Measurements from ENCODE around the gene SP110. TPM values are rescaled to one million over a fixed set of nuclear protein-coding genes. Genes with fewer than 3 reads are reported as not detected.

SP110 gene
- total and polyA plus RNA-seq, 4 experiments from 2014 or later, result 49.8 to 123 (median 103) TPM

GRCh38 chr2:230178546-230179485 lies 41.0 kb downstream of the SP110 start:
- Histone ChIP-seq H3K4me1 (ENCODE audit: insufficient read depth, low read length) (no peaks in the 10 kb centered on the region), H3K36me3 (ENCODE audit: insufficient read depth, low read length) (peaks cover 88% of the 10 kb centered on the region), H3K27me3 (ENCODE audit: insufficient read depth, low read length) (no peaks in the 10 kb centered on the region), H3K4me3 (ENCODE audit: low read length in 2 of 2) (no peak overlapping the region), H3K27ac (ENCODE audit: low read depth, low read length) (no peak overlapping the region), H3K9me3 (ENCODE audit: control insufficient read depth in 1 of 2, low read length in 2 of 2) (no peaks in the 10 kb centered on the region)
- CTCF ChIA-PET (ENCODE audit: partially characterized antibody), result no interaction called here
- Mint-ChIP-seq H3K27me3 (no peaks in the 10 kb centered on the region), H3K4me3 (no peak overlapping the region), H3K36me3 (peaks cover 75 to 97% of the 10 kb centered on the region in 2 donors), H3K9me3 (no peaks in the 10 kb centered on the region), H3K4me1 (peaks cover 0 to 6% (median under 1%) of the 10 kb centered on the region in 4 donors), H3K27ac (peak overlapping the region in 3 of 7 donors; percentile 6 to 59 (median 9))
- intact Hi-C loops (cut with micrococcal nuclease), result no loop called here
- POLR2A ChIA-PET (ENCODE audit: partially characterized antibody), result no interaction called here
- no peak for DNase-seq

DNA sequence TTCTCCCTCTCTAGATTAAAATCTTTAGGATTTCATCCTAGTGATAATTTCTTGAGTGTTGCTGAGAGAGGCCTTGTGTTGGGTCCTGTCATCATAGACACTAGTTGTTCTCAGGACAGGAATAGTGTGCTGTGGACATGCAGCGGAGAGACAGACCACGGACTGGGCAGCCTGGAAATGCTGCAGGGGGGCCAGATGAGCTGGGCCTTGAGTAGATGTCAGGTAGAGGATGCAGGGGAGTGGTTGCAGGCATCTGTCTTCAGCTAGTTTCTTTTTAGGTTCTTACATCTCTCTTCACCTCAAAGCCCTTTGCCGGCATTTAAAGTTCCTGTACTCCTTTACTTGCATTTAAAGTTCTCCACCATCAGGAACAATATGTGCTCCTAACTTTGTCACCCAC lies 42.8 kb downstream of the SP110 start:
- Histone ChIP-seq H3K4me1 (ENCODE audit: insufficient read depth, low read length) (no peaks in the 10 kb centered on the region), H3K9me3 (ENCODE audit: control insufficient read depth in 1 of 2, low read length in 2 of 2) (no peaks in the 10 kb centered on the region), H3K36me3 (ENCODE audit: insufficient read depth, low read length) (peaks cover 79% of the 10 kb centered on the region), H3K4me3 (ENCODE audit: low read length in 2 of 2) (no peak overlapping the region), H3K27ac (ENCODE audit: low read depth, low read length) (no peak overlapping the region), H3K27me3 (ENCODE audit: insufficient read depth, low read length) (no peaks in the 10 kb centered on the region)
- Mint-ChIP-seq H3K36me3 (peaks cover 75 to 97% of the 10 kb centered on the region in 2 donors), H3K4me3 (no peak overlapping the region), H3K9me3 (no peaks in the 10 kb centered on the region), H3K27ac (peak overlapping the region in 4 of 7 donors; percentile 17 to 69 (median 38)), H3K4me1 (peaks cover 0 to 5% (median under 1%) of the 10 kb centered on the region in 4 donors), H3K27me3 (no peaks in the 10 kb centered on the region)
- no peak for DNase-seq
- POLR2A ChIA-PET (ENCODE audit: partially characterized antibody), result no interaction called here
- intact Hi-C loops (cut with micrococcal nuclease), result no loop called here
- CTCF ChIA-PET (ENCODE audit: partially characterized antibody), result interaction anchor here (2.2 kb wide), 1 partner anchor 16 kb away, joined by 8 read pairs; no protein-coding TSS in a partner anchor

GRCh38 chr2:230174466-230174865 lies 45.3 kb downstream of the SP110 start:
- ChIA-PET POLR2A (ENCODE audit: partially characterized antibody) (no interaction called here), CTCF (ENCODE audit: partially characterized antibody) (no interaction called here)
- Histone ChIP-seq H3K4me1 (ENCODE audit: insufficient read depth, low read length) (peaks cover 4% of the 10 kb centered on the region), H3K27me3 (ENCODE audit: insufficient read depth, low read length) (no peaks in the 10 kb centered on the region), H3K9me3 (ENCODE audit: control insufficient read depth in 1 of 2, low read length in 2 of 2) (no peaks in the 10 kb centered on the region), H3K4me3 (ENCODE audit: low read length in 2 of 2) (no peak overlapping the region), H3K27ac (ENCODE audit: low read depth, low read length) (no peak overlapping the region), H3K36me3 (ENCODE audit: insufficient read depth, low read length) (peaks cover 70% of the 10 kb centered on the region)
- intact Hi-C loops (cut with micrococcal nuclease), result no loop called here
- no peaks in the 10 kb centered on the region for H3K27me3 Mint-ChIP-seq
- no peak overlapping the region for H3K4me3 Mint-ChIP-seq
- H3K4me1 Mint-ChIP-seq, result peaks cover 0 to 13% (median 8%) of the 10 kb centered on the region in 4 donors
- no peak for DNase-seq
- no peaks in the 10 kb centered on the region for H3K9me3 Mint-ChIP-seq
- peaks cover 74 to 92% of the 10 kb centered on the region in 2 donors for H3K36me3 Mint-ChIP-seq
- peak overlapping the region in 1 of 7 donors; percentile 46 for H3K27ac Mint-ChIP-seq

DNA sequence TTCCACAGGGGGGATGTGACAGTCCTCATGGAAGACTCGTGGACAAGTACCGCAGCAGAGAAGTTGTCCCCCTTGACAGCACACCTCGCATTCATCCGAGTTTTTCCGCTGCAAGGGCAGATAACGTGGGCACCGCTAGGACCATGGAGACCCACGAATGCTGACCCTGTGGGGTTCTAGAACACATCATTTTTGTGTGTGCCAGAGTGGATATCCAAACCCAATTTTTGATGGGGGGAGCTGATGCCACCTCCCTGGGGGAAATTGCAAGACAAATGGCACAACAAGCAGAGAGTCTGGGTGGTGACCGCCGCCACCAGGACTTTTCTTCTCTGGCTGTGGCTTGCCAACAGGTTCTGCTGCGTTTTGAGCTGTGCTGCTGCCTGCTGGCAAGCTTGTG lies 46.9 kb downstream of the SP110 start:
- Histone ChIP-seq H3K27ac (ENCODE audit: low read depth, low read length) (no peak overlapping the region), H3K9me3 (ENCODE audit: control insufficient read depth in 1 of 2, low read length in 2 of 2) (no peaks in the 10 kb centered on the region), H3K4me1 (ENCODE audit: insufficient read depth, low read length) (peaks cover 4% of the 10 kb centered on the region), H3K27me3 (ENCODE audit: insufficient read depth, low read length) (no peaks in the 10 kb centered on the region), H3K36me3 (ENCODE audit: insufficient read depth, low read length) (peaks cover 66% of the 10 kb centered on the region), H3K4me3 (ENCODE audit: low read length in 2 of 2) (no peak overlapping the region)
- no peak overlapping the region for H3K4me3 Mint-ChIP-seq
- H3K36me3 Mint-ChIP-seq, result peaks cover 71 to 87% of the 10 kb centered on the region in 2 donors
- DNase-seq, result peak in 1 of 5 donors; percentile 38
- ChIA-PET POLR2A (ENCODE audit: partially characterized antibody) (interaction anchor here (0.6 kb wide), 1 partner anchor 677 kb away, joined by 3 read pairs; no protein-coding TSS in a partner anchor), CTCF (ENCODE audit: partially characterized antibody) (no interaction called here)
- H3K9me3 Mint-ChIP-seq, result no peaks in the 10 kb centered on the region
- peak overlapping the region in 2 of 7 donors; percentile 24 to 73 for H3K27ac Mint-ChIP-seq
- intact Hi-C loops (cut with micrococcal nuclease), result no loop called here
- H3K4me1 Mint-ChIP-seq, result peaks cover 0 to 13% (median 8%) of the 10 kb centered on the region in 4 donors
- H3K27me3 Mint-ChIP-seq, result no peaks in the 10 kb centered on the region

GRCh38 chr2:230172156-230172555 lies 47.6 kb downstream of the SP110 start:
- Histone ChIP-seq H3K27me3 (ENCODE audit: insufficient read depth, low read length) (no peaks in the 10 kb centered on the region), H3K9me3 (ENCODE audit: control insufficient read depth in 1 of 2, low read length in 2 of 2) (no peaks in the 10 kb centered on the region), H3K36me3 (ENCODE audit: insufficient read depth, low read length) (peaks cover 59% of the 10 kb centered on the region), H3K27ac (ENCODE audit: low read depth, low read length) (no peak overlapping the region), H3K4me1 (ENCODE audit: insufficient read depth, low read length) (peaks cover 4% of the 10 kb centered on the region), H3K4me3 (ENCODE audit: low read length in 2 of 2) (no peak overlapping the region)
- POLR2A ChIA-PET (ENCODE audit: partially characterized antibody), result no interaction called here
- intact Hi-C loops (cut with micrococcal nuclease), result no loop called here
- no peak overlapping the region for H3K4me3 Mint-ChIP-seq
- peak overlapping the region in 4 of 7 donors; percentile 19 to 73 (median 40) for H3K27ac Mint-ChIP-seq
- CTCF ChIA-PET (ENCODE audit: partially characterized antibody), result interaction anchor here (5.4 kb wide), 1 partner anchor 13 kb away, joined by 42 read pairs; no protein-coding TSS in a partner anchor
- peaks cover 71 to 87% of the 10 kb centered on the region in 2 donors for H3K36me3 Mint-ChIP-seq
- DNase-seq, result no peak
- H3K4me1 Mint-ChIP-seq, result peaks cover 0 to 13% (median 8%) of the 10 kb centered on the region in 4 donors
- no peaks in the 10 kb centered on the region for H3K27me3 Mint-ChIP-seq
- H3K9me3 Mint-ChIP-seq, result no peaks in the 10 kb centered on the region

DNA sequence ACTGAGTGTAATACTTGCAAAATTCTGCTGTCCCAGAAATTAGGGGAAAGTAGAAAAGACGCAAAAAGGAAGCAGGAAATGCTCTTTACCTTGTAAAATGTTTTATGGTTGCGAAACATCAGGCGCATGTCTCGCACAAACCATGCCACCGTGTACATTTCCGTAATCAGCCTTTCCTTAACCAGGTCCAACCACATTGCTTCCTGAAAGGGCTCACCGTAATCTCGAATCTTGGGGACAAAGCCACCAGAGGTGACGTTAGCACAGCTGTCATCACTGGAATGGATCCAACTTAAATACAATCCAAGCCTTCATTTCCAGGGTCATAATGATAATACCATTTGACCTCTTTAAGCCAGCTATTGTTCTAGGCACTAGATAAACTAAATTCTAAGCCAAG lies 49.3 kb downstream of the SP110 start:
- Mint-ChIP-seq H3K36me3 (peaks cover 71 to 76% of the 10 kb centered on the region in 2 donors), H3K4me1 (peaks cover 0 to 13% (median 7%) of the 10 kb centered on the region in 4 donors), H3K27me3 (no peaks in the 10 kb centered on the region), H3K4me3 (peak overlapping the region in 5 of 8 donors; percentile 22 to 60 (median 36)), H3K27ac (peak overlapping the region; percentile 70 to 88 (median 82)), H3K9me3 (no peaks in the 10 kb centered on the region)
- POLR2A ChIA-PET (ENCODE audit: partially characterized antibody), result no interaction called here
- Histone ChIP-seq H3K4me1 (ENCODE audit: insufficient read depth, low read length) (peaks cover 4% of the 10 kb centered on the region), H3K27me3 (ENCODE audit: insufficient read depth, low read length) (no peaks in the 10 kb centered on the region), H3K4me3 (ENCODE audit: low read length in 2 of 2) (no peak overlapping the region), H3K36me3 (ENCODE audit: insufficient read depth, low read length) (peaks cover 51% of the 10 kb centered on the region), H3K9me3 (ENCODE audit: control insufficient read depth in 1 of 2, low read length in 2 of 2) (no peaks in the 10 kb centered on the region), H3K27ac (ENCODE audit: low read depth, low read length) (no peak overlapping the region)
- CTCF ChIA-PET (ENCODE audit: partially characterized antibody), result interaction anchor here (1.3 to 5.4 kb wide), 2 partner anchors 9 to 11 kb away, joined by 4 to 42 read pairs; no protein-coding TSS in a partner anchor
- peak; percentile 15 to 44 (median 26) for DNase-seq
- intact Hi-C loops (cut with micrococcal nuclease), result no loop called here

DNA sequence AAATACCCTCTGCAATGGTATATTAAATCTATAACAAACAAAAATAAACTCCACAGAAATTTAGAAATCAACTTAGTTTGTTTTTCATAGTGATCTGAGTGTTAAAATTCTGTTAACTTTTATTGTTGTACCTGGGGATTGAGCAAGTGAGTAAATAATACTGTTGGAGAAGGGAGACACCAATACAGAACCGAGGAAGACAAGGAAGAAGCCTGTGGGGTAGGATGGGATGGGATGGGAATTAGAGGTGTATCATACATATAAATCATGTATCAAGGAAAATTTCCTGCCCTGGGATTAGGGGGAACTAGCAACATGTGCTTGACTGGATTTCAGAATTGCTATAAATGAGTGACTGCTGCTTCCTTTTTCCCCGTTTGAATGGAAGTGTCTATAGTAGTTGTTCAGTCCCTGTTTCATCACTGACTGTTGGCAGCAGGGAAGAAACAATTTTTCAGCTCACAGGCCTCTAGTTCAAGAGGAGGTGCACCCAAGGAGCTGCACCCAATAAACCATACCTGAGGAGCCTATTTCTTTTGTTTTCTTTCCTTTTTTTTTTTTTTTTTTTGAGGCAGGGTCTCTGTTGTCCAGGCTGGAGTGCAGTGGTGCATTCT lies 53.1 kb downstream of the SP110 start:
- peaks cover 4% of the 10 kb centered on the region for H3K4me1 ChIP-seq (ENCODE audit: insufficient read depth, low read length)
- no peak overlapping the region for H3K4me3 Mint-ChIP-seq
- no peak overlapping the region for H3K4me3 ChIP-seq (ENCODE audit: low read length in 2 of 2)
- no peaks in the 10 kb centered on the region for H3K27me3 Mint-ChIP-seq
- intact Hi-C loops (cut with micrococcal nuclease), result no loop called here
- no peaks in the 10 kb centered on the region for H3K9me3 ChIP-seq (ENCODE audit: control insufficient read depth in 1 of 2, low read length in 2 of 2)
- H3K36me3 Mint-ChIP-seq, result peaks cover 50 to 58% of the 10 kb centered on the region in 2 donors
- no peaks in the 10 kb centered on the region for H3K27me3 ChIP-seq (ENCODE audit: insufficient read depth, low read length)
- peaks cover 0 to 13% (median 7%) of the 10 kb centered on the region in 4 donors for H3K4me1 Mint-ChIP-seq
- H3K9me3 Mint-ChIP-seq, result peaks cover 0 to 1% (median 0%) of the 10 kb centered on the region in 8 donors
- ChIA-PET CTCF (ENCODE audit: partially characterized antibody) (interaction anchor here (1.6 kb wide), 1 partner anchor 158 kb away, joined by 3 read pairs; no protein-coding TSS in a partner anchor), POLR2A (ENCODE audit: partially characterized antibody) (interaction anchor here (0.7 kb wide), 1 partner anchor 392 kb away, joined by 3 read pairs; no protein-coding TSS in a partner anchor)
- peak overlapping the region in 4 of 7 donors; percentile 0 to 30 (median 10) for H3K27ac Mint-ChIP-seq
- no peak for DNase-seq
- no peak overlapping the region for H3K27ac ChIP-seq (ENCODE audit: low read depth, low read length)
- H3K36me3 ChIP-seq (ENCODE audit: insufficient read depth, low read length), result peaks cover 28% of the 10 kb centered on the region

Data from CD4-positive, alpha-beta memory T cell (primary cell).